Natural killer cell (primary cell): Measurements from ENCODE around the gene RRP1. TPM values are rescaled to one million over a fixed set of nuclear protein-coding genes. Genes with fewer than 3 reads are reported as not detected.

ENCODE experiments used
- ATAC-seq, 3 donors: fragments of 150-1000 bp in 2 of 3; fragments of 200-7000 bp in 1 of 3; cut with Tn5 transposase; 1 replicate in 1 of 3; 2 replicates in 2 of 3; pipeline ENCODE4 v1.10.0; 2021; ENCODE audit warnings: mild to moderate bottlenecking in 2 of 3, moderate library complexity in 2 of 3
- DNase-seq, 2 donors: peaks; one replicate each; pipeline versions ENCODE4 v3.0.0 to v3.0.0-alpha.2; 2013 to 2021; ENCODE audit warnings: mixed read lengths in 1 of 2
- H3K27ac ChIP-seq: one replicate; pipeline ENCODE4 v1.5.1; 2013; ENCODE audit warnings: mild to moderate bottlenecking, low read length
- H3K27me3 ChIP-seq: one replicate; pipeline ENCODE4 v1.6.1; 2013; ENCODE audit warnings: low read length; ENCODE audit not compliant: control insufficient read depth, insufficient read depth
- H3K36me3 ChIP-seq: one replicate; pipeline ENCODE4 v1.6.1; 2013; ENCODE audit warnings: low read length; ENCODE audit not compliant: control insufficient read depth, insufficient read depth
- H3K4me1 ChIP-seq: one replicate; pipeline ENCODE4 v1.6.1; 2013; ENCODE audit warnings: low read length; ENCODE audit not compliant: control insufficient read depth, insufficient read depth
- H3K4me3 ChIP-seq: one replicate; pipeline ENCODE4 v1.5.1; 2013; ENCODE audit warnings: low read length
- H3K9me3 ChIP-seq: one replicate; pipeline ENCODE4 v1.6.1; 2013; ENCODE audit warnings: low read length; ENCODE audit not compliant: control insufficient read depth, insufficient read depth
- H3K27ac Mint-ChIP-seq, 2 donors: one replicate each; pipeline ENCODE4 v1.8.0; 2022; ENCODE audit warnings: mild to moderate bottlenecking in 2 of 2, mixed read lengths in 2 of 2, moderate library complexity in 1 of 2
- H3K27me3 Mint-ChIP-seq, 2 donors: one replicate each; pipeline ENCODE4 v1.8.0; 2022; ENCODE audit warnings: low read depth in 2 of 2, mixed read lengths in 2 of 2
- H3K36me3 Mint-ChIP-seq: one replicate; pipeline ENCODE4 v1.8.0; 2022; ENCODE audit warnings: mixed read lengths
- H3K4me1 Mint-ChIP-seq, 2 donors: one replicate each; pipeline ENCODE4 v1.8.0; 2022; ENCODE audit warnings: mixed read lengths in 2 of 2
- H3K4me3 Mint-ChIP-seq: one replicate; pipeline ENCODE4 v1.8.0; 2022; ENCODE audit warnings: mild to moderate bottlenecking, moderate library complexity, mixed read lengths
- H3K9me3 Mint-ChIP-seq, 2 donors: one replicate each; pipeline ENCODE4 v1.8.0; 2022; ENCODE audit warnings: mixed read lengths in 2 of 2
- CTCF ChIP-seq: fragments of 200-600 bp; IDR thresholded peaks from one replicate; pipeline ENCODE4 v1.8.0; 2022; ENCODE audit warnings: antibody characterized with exemption
- WGBS: methylation state at CpG from one replicate; pipeline ENCODE4 v1.1.7; 2013; ENCODE audit warnings: missing lambda C conversion rate; ENCODE audit not compliant: insufficient coverage; 5-methylcytosine and 5-hydroxymethylcytosine counted together
- intact Hi-C: fragments of 100-400 bp; cut with micrococcal nuclease; formaldehyde crosslinking; loops from one replicate; pipeline ENCODE4 v1.14.2; 2022
- total RNA-seq, 4 donors: library from RNA; stranded (reverse); fragments of 120-200 nt in 1 of 4; gene quantifications; one replicate each; pipeline versions ENCODE4 v1.2.3 to v1.2.4, GENCODE V29; 2013 to 2022

Gene RRP1
- total RNA-seq, 3 donors from 2014 or later (not counting 1 experiment from before 2014, with no cell fraction given), result 15.7 to 24.6 (median 23.7) TPM

DNA sequence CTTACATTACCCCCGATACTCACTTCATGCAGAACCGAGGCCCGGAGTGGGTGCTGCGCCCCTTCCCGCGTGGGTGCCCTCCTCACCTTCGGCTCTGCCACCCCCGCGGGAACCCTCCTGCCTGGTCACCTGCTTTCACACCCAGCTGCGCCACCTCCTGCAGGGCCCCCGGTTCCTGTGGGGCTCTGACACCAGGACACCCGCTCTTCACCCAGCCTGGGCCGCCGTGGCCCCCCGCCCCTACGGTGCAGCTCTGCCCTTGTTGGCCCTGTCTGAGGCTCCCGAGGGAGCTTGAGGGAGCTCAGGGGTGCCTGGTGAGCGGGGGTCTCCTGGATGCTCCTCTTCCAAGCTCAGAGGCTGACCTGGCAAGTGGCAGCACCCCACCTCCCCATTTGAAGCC is 19.0 kb downstream of the RRP1 start:
- no peak for ATAC-seq
- Histone ChIP-seq H3K27ac (no peak overlapping the region), H3K4me1 (peaks cover 36% of the 10 kb centered on the region), H3K9me3 (no peaks in the 10 kb centered on the region), H3K36me3 (peaks cover 7% of the 10 kb centered on the region), H3K4me3 (no peak overlapping the region), H3K27me3 (no peaks in the 10 kb centered on the region)
- intact Hi-C loops, result no loop called here
- Mint-ChIP-seq H3K4me3 (no peak overlapping the region), H3K9me3 (no peaks in the 10 kb centered on the region), H3K27me3 (peaks cover 0 to 3% of the 10 kb centered on the region in 2 donors), H3K36me3 (no peaks in the 10 kb centered on the region), H3K27ac (no peak overlapping the region), H3K4me1 (peaks cover 0 to 8% of the 10 kb centered on the region in 2 donors)
- WGBS, result 87% methylated on average over 18 of the region's 18 CpGs
- TF ChIP-seq CTCF, result no peak
- no peak for DNase-seq

- no peak overlapping the region for H3K27ac Mint-ChIP-seq
- DNase-seq, result no peak
- Histone ChIP-seq H3K4me3 (no peak overlapping the region), H3K9me3 (no peaks in the 10 kb centered on the region), H3K36me3 (peaks cover 3% of the 10 kb centered on the region), H3K4me1 (peaks cover 36% of the 10 kb centered on the region), H3K27ac (no peak overlapping the region), H3K27me3 (no peaks in the 10 kb centered on the region)
- TF ChIP-seq CTCF, result no peak
- 90% methylated on average over 22 of the region's 22 CpGs for WGBS
- H3K4me3 Mint-ChIP-seq, result no peak overlapping the region
- no peaks in the 10 kb centered on the region for H3K36me3 Mint-ChIP-seq
- H3K4me1 Mint-ChIP-seq, result peaks cover 0 to 8% of the 10 kb centered on the region in 2 donors
- no peak for ATAC-seq
- H3K27me3 Mint-ChIP-seq, result peaks cover 0 to 3% of the 10 kb centered on the region in 2 donors
- H3K9me3 Mint-ChIP-seq, result no peaks in the 10 kb centered on the region
- intact Hi-C loops, result no loop called here
Measured at GRCh38 chr21:43808832-43809251, 19.5 kb downstream of the RRP1 start.

- WGBS, result 95% methylated on average over 16 of the region's 16 CpGs
- no peak for ATAC-seq
Measured at GRCh38 chr21:43809346-43809799, 20.0 kb downstream of the RRP1 start.

More at GRCh38 chr21:43809346-43809799, 20.0 kb downstream of the RRP1 start:
- no peaks in the 10 kb centered on the region for H3K9me3 Mint-ChIP-seq
- DNase-seq, result no peak
- H3K4me1 ChIP-seq, result peaks cover 31% of the 10 kb centered on the region
- no peaks in the 10 kb centered on the region for H3K9me3 ChIP-seq
- H3K27me3 ChIP-seq, result no peaks in the 10 kb centered on the region
- no peak overlapping the region for H3K4me3 ChIP-seq
- peaks cover 0 to 8% of the 10 kb centered on the region in 2 donors for H3K4me1 Mint-ChIP-seq
- no peaks in the 10 kb centered on the region for H3K36me3 ChIP-seq
- H3K27me3 Mint-ChIP-seq, result peaks cover 0 to 3% of the 10 kb centered on the region in 2 donors
- intact Hi-C loops, result no loop called here
- H3K27ac Mint-ChIP-seq, result no peak overlapping the region
- H3K27ac ChIP-seq, result no peak overlapping the region
- no peak overlapping the region for H3K4me3 Mint-ChIP-seq
- H3K36me3 Mint-ChIP-seq, result no peaks in the 10 kb centered on the region
- TF ChIP-seq CTCF, result no peak
